GM21529 (cell line): ENCODE data around the gene PPFIBP1.

Experiments
- ATAC-seq: cut with Tn5 transposase; IDR thresholded peaks from one replicate; pipeline ENCODE4 v1.9.1; 2021; ENCODE audit not compliant: unreplicated experiment

PPFIBP1 gene

DNA sequence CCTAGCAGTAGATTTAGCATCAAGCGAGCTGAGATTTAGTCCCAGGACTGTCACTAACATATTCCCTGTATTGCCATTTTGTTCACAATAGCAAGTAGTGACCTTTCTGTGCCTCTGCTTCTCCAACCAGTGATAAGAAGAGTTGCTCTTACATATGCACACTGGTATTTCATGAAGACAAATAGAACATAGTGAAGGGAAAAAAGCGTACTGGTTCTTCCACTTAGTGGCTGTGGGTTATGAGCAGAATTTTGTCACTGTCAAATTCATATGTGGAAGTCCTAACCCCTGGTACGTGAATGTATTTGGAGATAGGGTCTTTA lies 12.3 kb upstream of the PPFIBP1 start:
- ATAC-seq, result no peak

DNA sequence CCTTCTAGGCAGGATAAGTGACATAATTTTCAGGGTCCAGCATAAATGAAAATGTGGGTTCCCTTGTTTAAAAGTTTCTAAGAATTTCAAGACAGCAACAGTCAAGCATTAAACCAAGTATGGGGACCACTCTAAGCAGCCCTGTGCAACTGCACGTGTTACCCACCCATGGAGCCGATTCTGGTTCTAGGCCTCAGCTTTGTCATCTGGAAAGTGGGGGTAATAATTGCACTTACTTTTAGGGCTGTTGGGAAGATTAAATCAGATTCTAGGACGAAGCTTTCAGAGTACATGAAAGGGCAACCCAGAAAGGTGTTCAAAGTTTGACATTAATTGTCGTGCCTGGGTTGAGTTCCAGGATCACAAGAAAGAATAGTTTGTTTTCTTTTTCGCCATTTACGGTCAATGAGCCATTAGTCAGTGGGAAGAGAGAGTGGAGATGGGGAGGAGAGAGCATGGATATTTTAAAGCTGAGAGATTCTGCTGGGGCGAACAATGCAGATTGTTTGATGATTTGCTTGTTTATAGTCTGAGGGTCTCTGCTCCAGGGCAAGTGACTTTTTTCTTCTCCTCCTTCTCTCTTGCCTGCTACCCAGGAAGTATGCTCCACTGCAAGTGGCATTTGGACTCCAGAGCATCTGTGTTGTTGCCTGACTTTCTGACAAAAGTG lies 10.7 kb upstream of the PPFIBP1 start:
- ATAC-seq, result no peak

DNA sequence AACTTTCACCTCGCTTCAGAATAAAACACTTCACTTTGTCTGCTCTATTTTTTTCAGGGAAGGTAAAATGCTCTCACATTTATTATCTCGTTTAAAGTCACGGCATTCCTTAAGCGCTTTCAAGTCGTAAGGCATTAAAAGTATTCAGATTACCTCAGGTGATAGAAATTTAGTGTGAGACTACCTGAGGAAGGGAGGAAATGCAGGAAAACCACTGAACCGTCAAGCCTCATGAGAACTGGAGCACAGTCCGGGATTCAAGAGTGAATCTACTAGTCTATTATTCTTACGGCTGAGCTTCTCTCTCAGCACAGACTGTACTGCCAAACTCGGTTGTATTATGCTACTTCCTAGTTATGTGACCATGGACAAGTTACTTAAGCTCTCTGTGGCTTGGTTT lies 8.3 kb upstream of the PPFIBP1 start:
- no peak for ATAC-seq

DNA sequence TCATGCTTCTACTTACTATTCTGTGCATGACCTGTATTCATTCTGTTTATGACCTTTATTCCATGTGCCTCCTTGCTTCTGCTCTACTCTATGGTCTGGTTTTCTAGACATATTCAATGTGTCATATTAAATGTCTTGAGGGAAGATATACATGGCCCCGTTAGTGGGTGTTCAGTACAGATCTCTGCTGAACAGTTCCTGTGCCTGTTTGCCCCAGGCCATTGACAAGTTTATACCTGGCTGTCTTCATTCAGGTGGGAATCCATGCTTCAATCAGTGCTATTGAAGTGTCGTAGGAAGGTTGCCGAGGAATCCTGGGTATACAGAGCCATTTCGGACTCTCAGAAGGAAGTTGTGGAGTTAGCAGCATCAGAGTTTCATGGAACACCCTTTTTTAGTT lies 7.4 kb upstream of the PPFIBP1 start:
- no peak for ATAC-seq

GRCh38 chr12:27517546-27517945 lies 6.5 kb upstream of the PPFIBP1 start:
- ATAC-seq, result no peak

- no peak for ATAC-seq
These were observed 5.9 kb upstream of the PPFIBP1 start for GRCh38 chr12:27517961-27518665.

DNA sequence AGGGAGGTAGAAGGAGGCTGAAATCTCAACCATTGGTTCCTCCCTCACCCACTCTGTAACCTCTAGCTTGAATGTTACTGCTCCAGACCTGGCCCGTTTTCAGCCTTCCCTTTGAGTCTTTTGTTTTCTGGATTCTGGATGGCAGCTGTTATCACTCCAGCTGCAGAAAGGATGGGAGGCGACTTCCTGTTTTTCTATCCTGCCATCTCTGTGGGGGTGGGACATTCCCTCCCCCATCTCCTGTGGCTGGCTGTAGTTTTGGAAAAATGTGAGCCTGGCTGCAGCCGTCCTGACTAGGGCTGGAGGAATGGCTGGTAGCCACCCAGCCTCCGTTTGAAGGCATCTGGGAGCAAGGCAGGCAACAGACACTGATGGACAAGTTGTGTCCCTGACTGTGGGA lies 2.9 kb upstream of the PPFIBP1 start:
- no peak for ATAC-seq

- no peak for ATAC-seq
These were observed 2.0 kb upstream of the PPFIBP1 start for GRCh38 chr12:27521981-27522380.

- ATAC-seq, result peak; percentile 2
These were observed 733 bp upstream of the PPFIBP1 start for GRCh38 chr12:27523305-27523641.

GRCh38 chr12:27524494-27524835 lies 459 bp downstream of the PPFIBP1 start:
- peak; percentile 1 for ATAC-seq

- no peak for ATAC-seq
These were observed 1.1 kb downstream of the PPFIBP1 start for GRCh38 chr12:27524839-27525753.

DNA sequence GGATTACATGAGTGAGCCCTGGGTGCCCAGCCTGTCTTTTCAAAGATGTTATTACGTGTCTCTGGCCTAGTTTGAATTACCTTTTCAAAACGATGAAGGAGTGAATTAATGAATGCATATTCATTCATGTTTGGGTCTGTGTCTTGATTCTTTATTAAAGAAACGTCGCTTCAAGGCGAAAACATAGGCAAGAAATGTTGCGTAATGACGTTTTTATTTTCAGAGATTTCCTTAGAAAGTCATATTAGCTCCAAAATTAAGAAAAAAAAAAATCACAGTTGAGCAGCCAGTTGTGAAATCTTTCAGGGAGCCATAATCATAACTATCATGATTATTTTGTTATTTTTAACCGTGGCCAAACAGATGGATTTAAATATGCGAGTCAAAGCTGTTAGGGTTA lies 3.5 kb downstream of the PPFIBP1 start:
- ATAC-seq, result no peak

- no peak for ATAC-seq
These were observed 4.8 kb downstream of the PPFIBP1 start for GRCh38 chr12:27528788-27529187.

- no peak for ATAC-seq
These were observed 6.3 kb downstream of the PPFIBP1 start for GRCh38 chr12:27530157-27530922.

DNA sequence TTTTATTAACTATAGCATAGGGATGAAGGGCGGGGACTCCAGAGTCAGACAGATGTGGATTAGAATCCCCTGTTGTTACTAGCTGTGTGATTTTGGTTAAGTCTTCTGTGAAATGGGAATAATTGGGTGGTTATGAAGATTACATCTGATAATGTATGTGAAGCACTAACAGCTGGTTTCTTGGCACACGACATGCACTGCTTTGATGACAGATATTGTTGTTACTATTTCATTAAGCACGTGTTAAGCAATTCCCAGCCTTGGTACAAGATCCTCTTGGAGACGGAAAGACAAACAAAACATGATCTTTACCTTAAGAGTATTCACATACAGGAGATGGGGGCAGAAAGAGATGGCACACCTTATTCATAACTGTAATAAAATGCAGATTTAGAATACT lies 7.9 kb downstream of the PPFIBP1 start:
- no peak for ATAC-seq

GRCh38 chr12:27534060-27534764 lies 10.2 kb downstream of the PPFIBP1 start:
- peak; percentile 77 for ATAC-seq

- peak; percentile 16 for ATAC-seq
These were observed 10.8 kb downstream of the PPFIBP1 start for GRCh38 chr12:27534765-27535161.

GRCh38 chr12:27535318-27535717 lies 11.3 kb downstream of the PPFIBP1 start:
- ATAC-seq, result no peak

DNA sequence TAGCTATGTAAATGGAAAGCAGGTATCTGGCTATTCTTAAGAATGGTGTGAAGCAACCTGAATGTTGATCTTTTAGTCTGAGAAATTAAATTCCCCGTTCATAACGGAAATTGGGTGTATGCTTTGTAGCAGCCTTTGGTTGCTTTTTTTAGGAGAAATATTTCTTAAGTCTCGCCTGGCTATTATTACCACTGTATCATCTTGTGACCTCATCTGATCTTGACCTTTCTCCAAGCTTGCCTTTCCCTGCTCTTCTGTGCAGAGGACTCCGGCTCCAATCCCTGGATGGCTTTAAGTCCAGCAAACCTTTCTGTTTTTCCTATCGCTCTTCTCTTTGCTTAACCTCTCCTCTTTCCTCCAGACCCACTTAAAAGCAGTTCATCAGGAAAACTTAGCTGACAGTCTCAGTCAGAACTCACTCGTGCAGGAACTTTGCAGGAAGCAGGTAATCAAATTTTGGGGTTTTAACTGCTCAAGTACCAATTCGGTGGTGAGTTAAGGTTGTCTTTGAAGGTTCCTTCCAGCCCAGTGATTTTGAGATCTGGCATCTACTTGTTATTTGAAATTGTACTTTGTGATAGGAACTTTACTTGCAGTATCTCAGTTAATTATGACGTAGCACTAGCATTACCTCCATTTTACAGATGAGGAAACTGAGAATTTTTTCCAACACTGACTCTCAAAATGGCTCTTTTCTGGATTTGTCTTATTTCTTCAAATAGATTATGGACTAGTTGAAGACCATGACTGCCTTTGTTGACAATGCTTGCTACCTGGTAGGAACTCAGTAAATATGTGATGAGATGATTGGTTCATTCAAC lies 14.1 kb downstream of the PPFIBP1 start:
- ATAC-seq, result no peak

GRCh38 chr12:27539191-27539631 lies 15.2 kb downstream of the PPFIBP1 start:
- ATAC-seq, result no peak
